OCI-LY7 (cell line): ENCODE measurements around the gene POPDC2. TPM values are rescaled to one million over a fixed set of nuclear protein-coding genes. Genes with fewer than 3 reads are reported as not detected.

Experiments
- BruUV-seq: library from RNA; stranded (reverse); fragments of 400-500 nt; replicated peaks from 2 replicates; lab custom pipeline; 2021; lab: Mats Ljungman, UMichigan
- CTCF ChIA-PET: fragments of 300-600 bp; sonication (Branson Sonifier 250); formaldehyde crosslinking; loops from one replicate; lab custom pipeline; 2022; ENCODE audit warnings: antibody characterized with exemption; ENCODE audit not compliant: unreplicated experiment; lab: Charles Lee
- POLR2A ChIA-PET: fragments of 300-600 bp; sonication (Branson Sonifier 250); formaldehyde crosslinking; loops from one replicate; lab custom pipeline; 2022; ENCODE audit warnings: antibody characterized with exemption; lab: Charles Lee
- DNase-seq: peaks from one replicate; pipeline ENCODE4 v3.0.0-alpha.2; 2015; ENCODE audit warnings: low spot score
- H2AFZ ChIP-seq: fragments of 200-600 bp; sonication (generic), shearing (Covaris generic); 2 replicates; pipeline ENCODE4 v1.6.1; 2014; ENCODE audit warnings: mild to moderate bottlenecking, antibody characterized with exemption, low read length, moderate library complexity
- H3K27ac ChIP-seq: fragments of 200-600 bp; sonication (generic); 2 replicates; pipeline ENCODE4 v1.5.1; 2014; ENCODE audit warnings: mixed run types, low read depth, mild to moderate bottlenecking, moderate library complexity, low read length, inconsistent platforms; ENCODE audit not compliant: poor library complexity, severe bottlenecking
- H3K36me3 ChIP-seq: fragments of 200-600 bp; sonication (generic); 2 replicates; pipeline ENCODE4 v1.6.1; 2014; ENCODE audit warnings: mild to moderate bottlenecking, antibody characterized with exemption, low read length, moderate library complexity, mixed read lengths; ENCODE audit not compliant: insufficient read depth
- H3K4me1 ChIP-seq: fragments of 200-600 bp; sonication (generic); 2 replicates; pipeline ENCODE4 v1.5.1; 2014; ENCODE audit warnings: mild to moderate bottlenecking, low read length; ENCODE audit not compliant: insufficient read depth, poor library complexity, severe bottlenecking
- H3K4me2 ChIP-seq: fragments of 200-600 bp; sonication (generic); 2 replicates; pipeline ENCODE4 v1.6.1; 2014; ENCODE audit warnings: mild to moderate bottlenecking, low read length
- H3K4me3 ChIP-seq: fragments of 200-600 bp; sonication (generic); 2 replicates; pipeline ENCODE4 v1.5.1; 2014; ENCODE audit warnings: mild to moderate bottlenecking, low read depth, low read length; ENCODE audit not compliant: poor library complexity, severe bottlenecking
- H3K79me2 ChIP-seq: fragments of 200-600 bp; sonication (generic); 2 replicates; pipeline ENCODE4 v1.6.1; 2016; ENCODE audit warnings: low read depth, mild to moderate bottlenecking, low read length, moderate library complexity, mixed read lengths; ENCODE audit not compliant: insufficient read depth
- H3K9me2 ChIP-seq: fragments of 200-600 bp; sonication (generic); 2 replicates; pipeline ENCODE4 v1.6.1; 2016; ENCODE audit warnings: mild to moderate bottlenecking, low read length, mixed read lengths; ENCODE audit not compliant: insufficient read depth
- H3K9me3 ChIP-seq: fragments of 200-600 bp; sonication (generic); 2 replicates; pipeline ENCODE4 v1.6.1; 2014; ENCODE audit warnings: mild to moderate bottlenecking, mixed run types, low read length, mixed read lengths
- H4K20me1 ChIP-seq: fragments of 200-600 bp; sonication (generic); 2 replicates; pipeline ENCODE4 v1.6.1; 2014; ENCODE audit warnings: mild to moderate bottlenecking, antibody characterized with exemption, low read length, moderate library complexity, mixed read lengths; ENCODE audit not compliant: insufficient read depth
- EZH2phosphoT487 ChIP-seq: fragments of 200-600 bp; sonication (generic); IDR thresholded peaks from 2 replicates; pipeline ENCODE4 v1.6.1; 2018; ENCODE audit warnings: low read depth, borderline replicate concordance, mild to moderate bottlenecking, mixed run types, antibody characterized with exemption, low read length, moderate library complexity, mixed read lengths
- intact Hi-C: fragments of 100-400 bp; cut with micrococcal nuclease; formaldehyde crosslinking; loops from one replicate; pipeline ENCODE4 v1.10.0; 2022; ENCODE audit not compliant: unreplicated experiment
- total RNA-seq, 2 experiments: library from RNA; depleted of rRNA in 1 of 2; stranded (reverse); fragments of >200 nt in 1 of 2; shearing (Covaris generic) in 1 of 2; gene quantifications; 2 replicates each; pipeline ENCODE4 v1.2.3, GENCODE V29; 2014 to 2022
- TF ChIP-seq, protein P1 (sequence below): fragments of 200-600 bp; sonication (generic); conservative IDR thresholded peaks from 2 replicates; pipeline ENCODE4 v1.5.1; 2014; ENCODE audit warnings: mild to moderate bottlenecking, antibody characterized with exemption, low read length, moderate library complexity, mixed read lengths

POPDC2 gene
- total RNA-seq, 2 experiments from 2014 or later = 0.16 to 1.3 TPM

- Histone ChIP-seq H3K9me2 (no peaks in the 10 kb centered on the region), H3K27ac (no peak overlapping the region), H2AFZ (no peak overlapping the region), H3K36me3 (no peaks in the 10 kb centered on the region), H3K4me1 (no peaks in the 10 kb centered on the region), H3K4me3 (no peak overlapping the region), H4K20me1 (no peaks in the 10 kb centered on the region), H3K79me2 (no peaks in the 10 kb centered on the region), H3K4me2 (no peak overlapping the region), H3K9me3 (no peaks in the 10 kb centered on the region)
- no peak for DNase-seq
- TF ChIP-seq, protein P1, sequence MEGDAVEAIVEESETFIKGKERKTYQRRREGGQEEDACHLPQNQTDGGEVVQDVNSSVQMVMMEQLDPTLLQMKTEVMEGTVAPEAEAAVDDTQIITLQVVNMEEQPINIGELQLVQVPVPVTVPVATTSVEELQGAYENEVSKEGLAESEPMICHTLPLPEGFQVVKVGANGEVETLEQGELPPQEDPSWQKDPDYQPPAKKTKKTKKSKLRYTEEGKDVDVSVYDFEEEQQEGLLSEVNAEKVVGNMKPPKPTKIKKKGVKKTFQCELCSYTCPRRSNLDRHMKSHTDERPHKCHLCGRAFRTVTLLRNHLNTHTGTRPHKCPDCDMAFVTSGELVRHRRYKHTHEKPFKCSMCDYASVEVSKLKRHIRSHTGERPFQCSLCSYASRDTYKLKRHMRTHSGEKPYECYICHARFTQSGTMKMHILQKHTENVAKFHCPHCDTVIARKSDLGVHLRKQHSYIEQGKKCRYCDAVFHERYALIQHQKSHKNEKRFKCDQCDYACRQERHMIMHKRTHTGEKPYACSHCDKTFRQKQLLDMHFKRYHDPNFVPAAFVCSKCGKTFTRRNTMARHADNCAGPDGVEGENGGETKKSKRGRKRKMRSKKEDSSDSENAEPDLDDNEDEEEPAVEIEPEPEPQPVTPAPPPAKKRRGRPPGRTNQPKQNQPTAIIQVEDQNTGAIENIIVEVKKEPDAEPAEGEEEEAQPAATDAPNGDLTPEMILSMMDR = no peak
- no peak for TF ChIP-seq EZH2phosphoT487
- ChIA-PET CTCF (no interaction called here), POLR2A (no interaction called here)
- no TSS peak for BruUV-seq
- intact Hi-C loops = no loop called here
Measured at GRCh38 chr3:119632829-119633228, 27.6 kb downstream of the POPDC2 start.

- Histone ChIP-seq H3K36me3 (no peaks in the 10 kb centered on the region), H3K79me2 (no peaks in the 10 kb centered on the region), H3K9me3 (no peaks in the 10 kb centered on the region), H3K4me3 (no peak overlapping the region), H3K4me2 (no peak overlapping the region), H3K9me2 (no peaks in the 10 kb centered on the region), H3K4me1 (no peaks in the 10 kb centered on the region), H4K20me1 (no peaks in the 10 kb centered on the region), H3K27ac (no peak overlapping the region), H2AFZ (no peak overlapping the region)
- ChIA-PET POLR2A (interaction anchor here (0.7 kb wide), 1 partner anchor 29 kb away, joined by 3 read pairs; no protein-coding TSS in a partner anchor), CTCF (no interaction called here)
- intact Hi-C loops = no loop called here
- TF ChIP-seq, protein P1 = no peak
- TF ChIP-seq EZH2phosphoT487 = no peak
- BruUV-seq = no TSS peak
- no peak for DNase-seq
Measured at GRCh38 chr3:119632216-119632615, 28.2 kb downstream of the POPDC2 start.

DNA sequence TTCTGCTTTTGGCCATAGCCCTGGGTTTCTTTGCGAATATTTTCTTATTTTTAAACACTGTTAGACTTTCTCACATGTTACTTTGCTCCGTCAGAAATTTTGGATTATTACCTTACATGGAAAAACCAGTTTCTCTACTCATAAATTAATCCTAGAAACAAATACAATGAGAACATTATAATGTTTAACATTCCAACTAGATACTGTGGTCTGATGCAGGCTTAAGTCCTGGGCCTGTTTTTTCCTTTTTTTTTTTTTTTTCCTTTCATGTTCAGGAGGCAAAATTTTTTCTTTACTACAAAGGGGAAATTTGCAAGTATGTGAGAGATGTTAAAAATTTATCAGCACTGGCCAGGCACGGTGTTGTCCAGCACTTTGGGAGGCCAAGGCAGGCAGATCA lies 28.9 kb downstream of the POPDC2 start:
- ChIA-PET CTCF (no interaction called here), POLR2A (interaction anchor here (0.6 to 0.7 kb wide), 2 partner anchors 28 to 748 kb away, joined by 3 read pairs; no protein-coding TSS in a partner anchor)
- H3K4me2 ChIP-seq = no peak overlapping the region
- no peaks in the 10 kb centered on the region for H3K36me3 ChIP-seq
- intact Hi-C loops = no loop called here
- H3K79me2 ChIP-seq = no peaks in the 10 kb centered on the region
- no peaks in the 10 kb centered on the region for H3K4me1 ChIP-seq
- no peak overlapping the region for H3K4me3 ChIP-seq
- H3K9me2 ChIP-seq = no peaks in the 10 kb centered on the region
- BruUV-seq = no TSS peak
- H2AFZ ChIP-seq = no peak overlapping the region
- H3K9me3 ChIP-seq = no peaks in the 10 kb centered on the region
- H4K20me1 ChIP-seq = no peaks in the 10 kb centered on the region
- no peak overlapping the region for H3K27ac ChIP-seq
- DNase-seq = no peak
- TF ChIP-seq, protein P1 = no peak
- no peak for TF ChIP-seq EZH2phosphoT487
